ENCODE measurements around the gene CCSER1. TPM values are rescaled to one million over a fixed set of nuclear protein-coding genes. Genes with fewer than 3 reads are reported as not detected.

The CCSER1 gene
- total and polyA plus RNA-seq, 2 experiments from 2014 or later, result 2.9 to 3.4 TPM

DNA sequence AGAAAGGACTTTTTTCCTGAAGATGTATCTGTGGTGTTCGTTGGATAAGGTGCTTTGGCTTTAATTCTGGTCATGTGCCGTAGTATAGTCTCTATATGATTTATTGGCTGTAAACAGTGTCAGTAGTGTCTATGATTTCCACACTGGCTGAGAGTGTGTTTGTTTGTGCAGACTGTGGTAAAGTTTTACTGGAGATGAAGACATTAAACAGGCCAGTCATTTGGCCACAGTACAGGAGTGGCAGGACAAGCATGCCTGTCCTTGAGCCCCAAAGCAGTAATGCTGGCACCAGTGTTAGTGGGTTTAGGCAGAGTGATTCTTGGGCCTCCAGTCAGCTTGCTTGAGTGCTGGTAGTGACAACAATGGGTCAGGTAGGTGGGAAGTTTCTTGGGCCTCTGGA, 1152.7 kb downstream of the CCSER1 start:
- H3K36me3 Mint-ChIP-seq (ENCODE audit: low read depth), result no peaks in the 10 kb centered on the region; the same call in 2 of the 3 replicates
- no peaks in the 10 kb centered on the region for H3K36me3 ChIP-seq (ENCODE audit: insufficient read depth)
- H3K9me2 ChIP-seq (ENCODE audit: insufficient read depth), result no peaks in the 10 kb centered on the region
- H3K4me3 ChIP-seq, result no peak overlapping the region
- H3K9me3 Mint-ChIP-seq, result no peaks in the 10 kb centered on the region; the same call in 2 of the 3 replicates
- H3K27ac Mint-ChIP-seq, result peak overlapping the region; percentile 76; the same call in 1 of the 2 replicates
- no peak for DNase-seq (ENCODE audit: low spot score)
- no peak overlapping the region for H2AFZ ChIP-seq
- H4K20me1 ChIP-seq (replicated peaks; ENCODE audit: insufficient read depth), result no peaks in the 10 kb centered on the region
- ATAC-seq, result no peak
- H3K27ac ChIP-seq (ENCODE audit: low read depth), result no peak overlapping the region
- H3K79me2 ChIP-seq (replicated peaks; ENCODE audit: insufficient read depth), result no peaks in the 10 kb centered on the region
- peaks cover 11% of the 10 kb centered on the region for H3K4me1 ChIP-seq (ENCODE audit: insufficient read depth)
- no peak overlapping the region for H3K4me3 Mint-ChIP-seq
- no peaks in the 10 kb centered on the region for H3F3A ChIP-seq (replicated peaks; ENCODE audit: low read depth)
- H3K27me3 Mint-ChIP-seq (ENCODE audit: insufficient read depth, low read depth, poor library complexity), result no peaks in the 10 kb centered on the region
- no peaks in the 10 kb centered on the region for H3K27me3 ChIP-seq (ENCODE audit: insufficient read depth)
- H3K4me1 Mint-ChIP-seq, result peaks cover 17% of the 10 kb centered on the region; the same call in 2 of the 3 replicates
- H3K4me2 ChIP-seq, result no peak overlapping the region
- TF ChIP-seq, protein P1, sequence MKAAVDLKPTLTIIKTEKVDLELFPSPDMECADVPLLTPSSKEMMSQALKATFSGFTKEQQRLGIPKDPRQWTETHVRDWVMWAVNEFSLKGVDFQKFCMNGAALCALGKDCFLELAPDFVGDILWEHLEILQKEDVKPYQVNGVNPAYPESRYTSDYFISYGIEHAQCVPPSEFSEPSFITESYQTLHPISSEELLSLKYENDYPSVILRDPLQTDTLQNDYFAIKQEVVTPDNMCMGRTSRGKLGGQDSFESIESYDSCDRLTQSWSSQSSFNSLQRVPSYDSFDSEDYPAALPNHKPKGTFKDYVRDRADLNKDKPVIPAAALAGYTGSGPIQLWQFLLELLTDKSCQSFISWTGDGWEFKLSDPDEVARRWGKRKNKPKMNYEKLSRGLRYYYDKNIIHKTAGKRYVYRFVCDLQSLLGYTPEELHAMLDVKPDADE (IDR thresholded peaks at IDR 0.05), result no peak

DNA sequence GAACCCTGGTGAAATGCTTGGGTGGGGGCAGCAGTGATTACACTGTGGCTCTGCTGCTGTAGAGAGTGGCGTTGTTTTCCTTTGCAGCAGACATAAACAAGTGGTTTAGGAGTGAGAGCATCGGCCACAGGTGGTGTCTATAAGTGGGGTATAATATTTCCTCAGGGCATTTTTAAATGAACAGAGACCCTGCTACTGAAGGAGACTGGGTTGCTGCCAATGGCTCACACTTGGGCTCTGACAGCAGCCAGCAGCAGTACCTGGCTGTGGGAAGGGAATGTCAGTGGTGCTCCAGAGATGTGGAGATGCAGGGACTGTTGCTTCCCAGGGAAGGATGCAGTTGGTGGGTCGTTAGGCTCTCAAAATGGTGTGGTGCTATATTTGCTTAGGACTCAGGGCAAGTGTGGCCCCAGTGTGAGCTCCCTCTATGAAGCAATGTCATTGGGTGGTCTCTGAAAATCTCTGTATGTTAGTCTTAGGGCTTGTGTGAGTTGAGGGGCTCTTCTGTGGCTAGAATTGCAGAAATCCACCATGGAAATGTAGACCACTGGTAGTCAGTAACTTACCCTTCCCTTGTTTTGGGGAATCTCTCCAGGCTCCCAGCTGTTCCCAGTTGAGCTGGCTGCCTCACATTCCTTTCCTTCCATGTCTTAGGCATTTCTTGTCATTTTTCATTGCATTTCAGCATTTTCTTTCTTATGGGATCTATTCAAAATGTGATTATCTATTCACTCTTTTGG, 1153.5 kb downstream of the CCSER1 start:
- Histone ChIP-seq H2AFZ (no peak overlapping the region), H3K9me2 (ENCODE audit: insufficient read depth) (no peaks in the 10 kb centered on the region)
- TF ChIP-seq, protein P1 (IDR thresholded peaks at IDR 0.05), result no peak
- TF ChIP-seq EZH2 (IDR thresholded peaks at IDR 0.05; ENCODE audit: low read depth, unreplicated experiment), result no peak
- no peak for TF ChIP-seq STAT1 (IDR thresholded peaks at IDR 0.05; ENCODE audit: unreplicated experiment)
- TF ChIP-seq, protein P2, sequence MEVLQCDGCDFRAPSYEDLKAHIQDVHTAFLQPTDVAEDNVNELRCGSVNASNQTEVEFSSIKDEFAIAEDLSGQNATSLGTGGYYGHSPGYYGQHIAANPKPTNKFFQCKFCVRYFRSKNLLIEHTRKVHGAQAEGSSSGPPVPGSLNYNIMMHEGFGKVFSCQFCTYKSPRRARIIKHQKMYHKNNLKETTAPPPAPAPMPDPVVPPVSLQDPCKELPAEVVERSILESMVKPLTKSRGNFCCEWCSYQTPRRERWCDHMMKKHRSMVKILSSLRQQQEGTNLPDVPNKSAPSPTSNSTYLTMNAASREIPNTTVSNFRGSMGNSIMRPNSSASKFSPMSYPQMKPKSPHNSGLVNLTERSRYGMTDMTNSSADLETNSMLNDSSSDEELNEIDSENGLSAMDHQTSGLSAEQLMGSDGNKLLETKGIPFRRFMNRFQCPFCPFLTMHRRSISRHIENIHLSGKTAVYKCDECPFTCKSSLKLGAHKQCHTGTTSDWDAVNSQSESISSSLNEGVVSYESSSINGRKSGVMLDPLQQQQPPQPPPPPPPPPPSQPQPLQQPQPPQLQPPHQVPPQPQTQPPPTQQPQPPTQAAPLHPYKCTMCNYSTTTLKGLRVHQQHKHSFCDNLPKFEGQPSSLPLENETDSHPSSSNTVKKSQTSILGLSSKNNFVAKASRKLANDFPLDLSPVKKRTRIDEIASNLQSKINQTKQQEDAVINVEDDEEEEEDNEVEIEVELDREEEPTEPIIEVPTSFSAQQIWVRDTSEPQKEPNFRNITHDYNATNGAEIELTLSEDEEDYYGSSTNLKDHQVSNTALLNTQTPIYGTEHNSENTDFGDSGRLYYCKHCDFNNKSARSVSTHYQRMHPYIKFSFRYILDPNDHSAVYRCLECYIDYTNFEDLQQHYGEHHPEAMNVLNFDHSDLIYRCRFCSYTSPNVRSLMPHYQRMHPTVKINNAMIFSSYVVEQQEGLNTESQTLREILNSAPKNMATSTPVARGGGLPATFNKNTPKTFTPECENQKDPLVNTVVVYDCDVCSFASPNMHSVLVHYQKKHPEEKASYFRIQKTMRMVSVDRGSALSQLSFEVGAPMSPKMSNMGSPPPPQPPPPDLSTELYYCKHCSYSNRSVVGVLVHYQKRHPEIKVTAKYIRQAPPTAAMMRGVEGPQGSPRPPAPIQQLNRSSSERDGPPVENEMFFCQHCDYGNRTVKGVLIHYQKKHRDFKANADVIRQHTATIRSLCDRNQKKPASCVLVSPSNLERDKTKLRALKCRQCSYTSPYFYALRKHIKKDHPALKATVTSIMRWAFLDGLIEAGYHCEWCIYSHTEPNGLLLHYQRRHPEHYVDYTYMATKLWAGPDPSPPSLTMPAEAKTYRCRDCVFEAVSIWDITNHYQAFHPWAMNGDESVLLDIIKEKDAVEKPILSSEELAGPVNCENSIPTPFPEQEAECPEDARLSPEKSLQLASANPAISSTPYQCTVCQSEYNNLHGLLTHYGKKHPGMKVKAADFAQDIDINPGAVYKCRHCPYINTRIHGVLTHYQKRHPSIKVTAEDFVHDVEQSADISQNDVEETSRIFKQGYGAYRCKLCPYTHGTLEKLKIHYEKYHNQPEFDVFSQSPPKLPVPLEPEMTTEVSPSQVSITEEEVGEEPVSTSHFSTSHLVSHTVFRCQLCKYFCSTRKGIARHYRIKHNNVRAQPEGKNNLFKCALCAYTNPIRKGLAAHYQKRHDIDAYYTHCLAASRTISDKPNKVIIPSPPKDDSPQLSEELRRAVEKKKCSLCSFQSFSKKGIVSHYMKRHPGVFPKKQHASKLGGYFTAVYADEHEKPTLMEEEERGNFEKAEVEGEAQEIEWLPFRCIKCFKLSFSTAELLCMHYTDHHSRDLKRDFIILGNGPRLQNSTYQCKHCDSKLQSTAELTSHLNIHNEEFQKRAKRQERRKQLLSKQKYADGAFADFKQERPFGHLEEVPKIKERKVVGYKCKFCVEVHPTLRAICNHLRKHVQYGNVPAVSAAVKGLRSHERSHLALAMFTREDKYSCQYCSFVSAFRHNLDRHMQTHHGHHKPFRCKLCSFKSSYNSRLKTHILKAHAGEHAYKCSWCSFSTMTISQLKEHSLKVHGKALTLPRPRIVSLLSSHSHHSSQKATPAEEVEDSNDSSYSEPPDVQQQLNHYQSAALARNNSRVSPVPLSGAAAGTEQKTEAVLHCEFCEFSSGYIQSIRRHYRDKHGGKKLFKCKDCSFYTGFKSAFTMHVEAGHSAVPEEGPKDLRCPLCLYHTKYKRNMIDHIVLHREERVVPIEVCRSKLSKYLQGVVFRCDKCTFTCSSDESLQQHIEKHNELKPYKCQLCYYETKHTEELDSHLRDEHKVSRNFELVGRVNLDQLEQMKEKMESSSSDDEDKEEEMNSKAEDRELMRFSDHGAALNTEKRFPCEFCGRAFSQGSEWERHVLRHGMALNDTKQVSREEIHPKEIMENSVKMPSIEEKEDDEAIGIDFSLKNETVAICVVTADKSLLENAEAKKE (CRISPR knock-in tag; IDR thresholded peaks at IDR 0.05), result no peak
- no peak for TF ChIP-seq ZNF114 (CRISPR knock-in tag; IDR thresholded peaks at IDR 0.05)
- TF ChIP-seq EZH2phosphoT487 (IDR thresholded peaks at IDR 0.05; ENCODE audit: unreplicated experiment), result no peak
- TF ChIP-seq ZNF331 (CRISPR knock-in tag; IDR thresholded peaks at IDR 0.05; ENCODE audit: low read depth), result no peak
- TF ChIP-seq, protein P3, sequence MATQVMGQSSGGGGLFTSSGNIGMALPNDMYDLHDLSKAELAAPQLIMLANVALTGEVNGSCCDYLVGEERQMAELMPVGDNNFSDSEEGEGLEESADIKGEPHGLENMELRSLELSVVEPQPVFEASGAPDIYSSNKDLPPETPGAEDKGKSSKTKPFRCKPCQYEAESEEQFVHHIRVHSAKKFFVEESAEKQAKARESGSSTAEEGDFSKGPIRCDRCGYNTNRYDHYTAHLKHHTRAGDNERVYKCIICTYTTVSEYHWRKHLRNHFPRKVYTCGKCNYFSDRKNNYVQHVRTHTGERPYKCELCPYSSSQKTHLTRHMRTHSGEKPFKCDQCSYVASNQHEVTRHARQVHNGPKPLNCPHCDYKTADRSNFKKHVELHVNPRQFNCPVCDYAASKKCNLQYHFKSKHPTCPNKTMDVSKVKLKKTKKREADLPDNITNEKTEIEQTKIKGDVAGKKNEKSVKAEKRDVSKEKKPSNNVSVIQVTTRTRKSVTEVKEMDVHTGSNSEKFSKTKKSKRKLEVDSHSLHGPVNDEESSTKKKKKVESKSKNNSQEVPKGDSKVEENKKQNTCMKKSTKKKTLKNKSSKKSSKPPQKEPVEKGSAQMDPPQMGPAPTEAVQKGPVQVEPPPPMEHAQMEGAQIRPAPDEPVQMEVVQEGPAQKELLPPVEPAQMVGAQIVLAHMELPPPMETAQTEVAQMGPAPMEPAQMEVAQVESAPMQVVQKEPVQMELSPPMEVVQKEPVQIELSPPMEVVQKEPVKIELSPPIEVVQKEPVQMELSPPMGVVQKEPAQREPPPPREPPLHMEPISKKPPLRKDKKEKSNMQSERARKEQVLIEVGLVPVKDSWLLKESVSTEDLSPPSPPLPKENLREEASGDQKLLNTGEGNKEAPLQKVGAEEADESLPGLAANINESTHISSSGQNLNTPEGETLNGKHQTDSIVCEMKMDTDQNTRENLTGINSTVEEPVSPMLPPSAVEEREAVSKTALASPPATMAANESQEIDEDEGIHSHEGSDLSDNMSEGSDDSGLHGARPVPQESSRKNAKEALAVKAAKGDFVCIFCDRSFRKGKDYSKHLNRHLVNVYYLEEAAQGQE (IDR thresholded peaks at IDR 0.05; ENCODE audit: unreplicated experiment), result no peak

More for the DNA sequence above, 1153.5 kb downstream of the CCSER1 start:
- Mint-ChIP-seq H3K36me3 (ENCODE audit: low read depth) (no peaks in the 10 kb centered on the region), H3K9me3 (no peaks in the 10 kb centered on the region), H3K27ac (no peak overlapping the region), H3K27me3 (ENCODE audit: insufficient read depth, low read depth, poor library complexity) (no peaks in the 10 kb centered on the region), H3K4me1 (peaks cover 24% of the 10 kb centered on the region; the same call in 2 of the 3 replicates), H3K4me3 (no peak overlapping the region)
- peak; percentile 20 for DNase-seq (ENCODE audit: low spot score)
- Histone ChIP-seq H4K20me1 (replicated peaks; ENCODE audit: insufficient read depth) (no peaks in the 10 kb centered on the region), H3K36me3 (ENCODE audit: insufficient read depth) (no peaks in the 10 kb centered on the region), H3K4me2 (no peak overlapping the region), H3K27ac (ENCODE audit: low read depth) (no peak overlapping the region), H3F3A (replicated peaks; ENCODE audit: low read depth) (no peaks in the 10 kb centered on the region), H3K27me3 (ENCODE audit: insufficient read depth) (no peaks in the 10 kb centered on the region), H3K79me2 (replicated peaks; ENCODE audit: insufficient read depth) (no peaks in the 10 kb centered on the region), H3K4me1 (ENCODE audit: insufficient read depth) (peaks cover 19% of the 10 kb centered on the region), H3K4me3 (no peak overlapping the region)
- ATAC-seq, result peak; percentile 41; the same call in 2 of the 3 replicates
